Peyer's patch (tissue), 4 donors: Measurements from ENCODE around the gene PNLIP. TPM values are rescaled to one million over a fixed set of nuclear protein-coding genes. Genes with fewer than 3 reads are reported as not detected.

Experiments used
- DNase-seq, 3 donors: peaks; one replicate each; pipeline ENCODE4 v3.0.0-alpha.2; 2017 to 2019
- H3K27ac ChIP-seq, 4 donors: fragments of 200-600 bp; sonication (generic); one replicate each; pipeline ENCODE4 v1.5.1; 2016 to 2019
- H3K27me3 ChIP-seq, 2 donors: fragments of 200-600 bp; sonication (generic); one replicate each; pipeline ENCODE4 v1.5.1; 2019
- H3K36me3 ChIP-seq, 3 donors: fragments of 200-600 bp; sonication (generic); one replicate each; pipeline ENCODE4 v1.5.1; 2016 to 2019
- H3K4me1 ChIP-seq, 4 donors: fragments of 200-600 bp; sonication (generic); one replicate each; pipeline ENCODE4 v1.5.1; 2016 to 2019
- H3K4me3 ChIP-seq, 4 donors: fragments of 200-600 bp; sonication (generic); 1 replicate in 3 of 4; 2 replicates in 1 of 4; pipeline ENCODE4 v1.5.1; 2016 to 2019; ENCODE audit warnings: mild to moderate bottlenecking in 1 of 4
- H3K9me3 ChIP-seq, 4 donors: fragments of 200-600 bp; sonication (generic); one replicate each; pipeline ENCODE4 v1.5.1; 2016 to 2019; ENCODE audit warnings: mild to moderate bottlenecking in 1 of 4
- POLR2A ChIP-seq, 2 donors: fragments of 450-650 bp; IDR thresholded peaks; one replicate each; pipeline ENCODE4 v1.5.1; 2017; ENCODE audit warnings: antibody characterized with exemption in 2 of 2, mild to moderate bottlenecking in 2 of 2, moderate library complexity in 2 of 2
- total RNA-seq, 4 donors: library from RNA; depleted of rRNA; stranded (reverse); fragments of >200 nt; gene quantifications; one replicate each; pipeline ENCODE4 v1.1.0, GENCODE V29; 2016
- TF ChIP-seq, protein P1 (sequence below), 6 experiments: fragments of 450-650 bp in 4 of 6; fragments of 200-600 bp in 2 of 6; sonication (generic) in 1 of 6; IDR thresholded peaks; one replicate each; pipeline ENCODE4 v1.5.1; 2017 to 2019; ENCODE audit warnings: antibody characterized with exemption in 6 of 6, mild to moderate bottlenecking in 3 of 6, moderate library complexity in 1 of 6

Gene PNLIP
- total RNA-seq, 4 donors from 2014 or later, result not detected

DNA sequence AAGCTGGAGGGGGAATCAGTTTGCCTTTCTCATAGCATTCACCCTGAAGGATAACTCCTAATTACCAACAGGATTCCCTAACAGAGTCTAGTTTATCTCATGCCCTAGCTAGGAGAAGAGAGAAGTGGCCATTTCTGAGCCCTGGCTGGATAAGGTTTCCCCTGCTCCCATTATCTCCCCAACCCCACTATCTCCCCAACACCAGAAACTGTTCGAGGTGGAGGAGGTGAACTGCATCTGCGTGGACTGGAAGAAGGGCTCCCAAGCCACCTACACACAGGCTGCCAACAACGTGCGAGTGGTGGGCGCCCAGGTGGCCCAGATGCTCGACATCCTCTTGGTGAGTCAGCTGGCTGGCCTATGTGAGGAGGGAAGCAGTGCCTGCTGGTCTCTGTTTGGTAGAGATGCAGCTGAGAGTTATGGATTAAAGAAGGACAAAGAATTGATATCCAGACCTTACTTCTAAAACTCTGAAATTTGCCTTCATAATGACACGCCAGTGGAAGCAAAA is 48.8 kb downstream of the PNLIP start:
- H3K4me3 ChIP-seq, result no peak overlapping the region
- no peak overlapping the region for H3K27ac ChIP-seq
- H3K4me1 ChIP-seq, result peaks cover 0 to 15% (median 0%) of the 10 kb centered on the region in 4 donors
- TF ChIP-seq, protein P1, sequence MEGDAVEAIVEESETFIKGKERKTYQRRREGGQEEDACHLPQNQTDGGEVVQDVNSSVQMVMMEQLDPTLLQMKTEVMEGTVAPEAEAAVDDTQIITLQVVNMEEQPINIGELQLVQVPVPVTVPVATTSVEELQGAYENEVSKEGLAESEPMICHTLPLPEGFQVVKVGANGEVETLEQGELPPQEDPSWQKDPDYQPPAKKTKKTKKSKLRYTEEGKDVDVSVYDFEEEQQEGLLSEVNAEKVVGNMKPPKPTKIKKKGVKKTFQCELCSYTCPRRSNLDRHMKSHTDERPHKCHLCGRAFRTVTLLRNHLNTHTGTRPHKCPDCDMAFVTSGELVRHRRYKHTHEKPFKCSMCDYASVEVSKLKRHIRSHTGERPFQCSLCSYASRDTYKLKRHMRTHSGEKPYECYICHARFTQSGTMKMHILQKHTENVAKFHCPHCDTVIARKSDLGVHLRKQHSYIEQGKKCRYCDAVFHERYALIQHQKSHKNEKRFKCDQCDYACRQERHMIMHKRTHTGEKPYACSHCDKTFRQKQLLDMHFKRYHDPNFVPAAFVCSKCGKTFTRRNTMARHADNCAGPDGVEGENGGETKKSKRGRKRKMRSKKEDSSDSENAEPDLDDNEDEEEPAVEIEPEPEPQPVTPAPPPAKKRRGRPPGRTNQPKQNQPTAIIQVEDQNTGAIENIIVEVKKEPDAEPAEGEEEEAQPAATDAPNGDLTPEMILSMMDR (IDR thresholded peaks at IDR 0.05), result no peak
- no peak for TF ChIP-seq POLR2A (IDR thresholded peaks at IDR 0.05)
- H3K27me3 ChIP-seq, result no peaks in the 10 kb centered on the region
- no peak for DNase-seq
- H3K9me3 ChIP-seq, result no peaks in the 10 kb centered on the region
- H3K36me3 ChIP-seq, result no peaks in the 10 kb centered on the region

DNA sequence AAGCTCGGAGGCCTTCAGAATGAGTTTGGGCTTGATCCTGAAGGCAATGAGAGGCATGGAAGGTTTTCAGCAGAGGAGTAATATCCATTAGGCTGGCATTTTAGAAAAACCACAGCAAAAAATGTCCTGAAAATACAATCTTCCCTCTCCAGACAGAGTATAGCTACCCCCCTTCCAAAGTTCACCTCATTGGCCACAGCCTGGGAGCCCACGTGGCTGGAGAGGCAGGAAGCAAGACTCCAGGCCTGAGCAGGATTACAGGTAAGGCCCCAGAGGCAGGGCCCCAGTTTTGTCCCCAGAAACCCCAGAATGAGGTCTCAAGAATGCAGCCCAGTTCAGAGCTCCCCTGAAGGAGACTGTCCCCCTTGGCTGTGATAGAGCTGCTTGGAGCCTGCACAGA is 50.3 kb downstream of the PNLIP start:
- H3K36me3 ChIP-seq, result no peaks in the 10 kb centered on the region

DNA sequence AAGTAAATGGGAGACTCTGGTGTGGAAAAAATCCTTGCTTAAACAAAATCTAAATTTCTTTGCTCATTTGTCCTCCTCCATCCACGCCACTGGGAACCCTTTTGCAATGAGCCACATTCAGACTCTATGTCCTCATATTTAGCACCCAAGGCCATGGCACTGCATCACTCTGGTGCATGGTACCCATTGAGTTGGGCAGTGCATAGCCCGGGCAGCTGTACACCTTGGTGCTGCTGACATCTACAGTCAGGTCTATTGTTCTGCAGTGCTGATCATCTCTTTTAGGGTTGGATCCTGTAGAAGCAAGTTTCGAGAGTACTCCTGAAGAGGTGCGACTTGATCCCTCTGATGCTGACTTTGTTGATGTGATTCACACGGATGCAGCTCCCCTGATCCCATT is 51.8 kb downstream of the PNLIP start:
- Histone ChIP-seq H3K9me3 (no peaks in the 10 kb centered on the region), H3K27ac (no peak overlapping the region), H3K4me1 (no peaks in the 10 kb centered on the region), H3K4me3 (no peak overlapping the region), H3K36me3 (no peaks in the 10 kb centered on the region), H3K27me3 (no peaks in the 10 kb centered on the region)
- DNase-seq, result no peak
- TF ChIP-seq, protein P1 (IDR thresholded peaks at IDR 0.05), result no peak
- no peak for TF ChIP-seq POLR2A (IDR thresholded peaks at IDR 0.05)

More for the DNA sequence above, 50.3 kb downstream of the PNLIP start:
- no peak for TF ChIP-seq POLR2A (IDR thresholded peaks at IDR 0.05)
- TF ChIP-seq, protein P1 (IDR thresholded peaks at IDR 0.05), result no peak
- no peak for DNase-seq
- Histone ChIP-seq H3K4me1 (peaks cover 0 to 6% (median 0%) of the 10 kb centered on the region in 4 donors), H3K27ac (no peak overlapping the region), H3K27me3 (no peaks in the 10 kb centered on the region), H3K4me3 (no peak overlapping the region), H3K9me3 (no peaks in the 10 kb centered on the region)

DNA sequence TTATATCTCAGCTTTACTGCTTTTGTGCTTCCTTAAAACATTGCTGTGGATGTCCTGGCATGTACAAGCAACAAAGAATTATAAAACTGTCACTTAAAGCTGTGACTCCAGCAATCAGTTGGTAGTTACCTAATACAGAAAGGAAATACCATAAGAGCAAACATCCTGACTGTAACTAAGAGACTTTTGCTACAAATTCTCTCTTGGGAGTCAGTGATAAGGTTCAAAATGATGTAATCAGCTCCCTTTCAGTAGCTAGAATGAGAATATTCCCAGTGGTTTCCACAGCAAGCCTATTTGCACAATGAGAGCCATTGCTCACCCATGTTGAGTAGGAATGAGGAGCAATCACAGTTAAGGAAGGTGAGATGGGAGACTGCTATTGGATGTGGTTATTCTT is 52.6 kb downstream of the PNLIP start:
- DNase-seq, result no peak
- Histone ChIP-seq H3K27ac (no peak overlapping the region), H3K4me1 (no peaks in the 10 kb centered on the region), H3K9me3 (no peaks in the 10 kb centered on the region), H3K36me3 (no peaks in the 10 kb centered on the region), H3K27me3 (no peaks in the 10 kb centered on the region), H3K4me3 (no peak overlapping the region)
- no peak for TF ChIP-seq POLR2A (IDR thresholded peaks at IDR 0.05)
- TF ChIP-seq, protein P1 (IDR thresholded peaks at IDR 0.05), result no peak

DNA sequence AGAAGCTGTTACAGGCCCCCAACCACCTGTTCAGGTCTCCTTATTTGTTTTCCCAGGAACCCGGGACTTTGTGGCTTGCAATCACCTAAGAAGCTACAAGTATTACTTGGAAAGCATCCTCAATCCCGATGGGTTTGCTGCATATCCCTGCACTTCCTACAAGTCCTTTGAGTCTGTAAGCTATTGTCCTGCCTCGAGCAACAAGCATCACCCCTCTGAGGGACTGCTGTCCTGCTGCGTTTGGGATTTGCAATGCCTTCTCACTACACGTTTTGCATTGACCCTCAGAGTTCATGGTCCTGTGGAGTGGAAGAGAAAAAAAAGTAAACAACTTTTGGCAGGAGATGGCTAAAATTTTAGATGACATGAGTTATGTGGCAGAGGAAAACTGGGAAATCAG is 54.3 kb downstream of the PNLIP start:
- no peak for DNase-seq
- H3K27ac ChIP-seq, result no peak overlapping the region
- H3K4me3 ChIP-seq, result no peak overlapping the region

More for the DNA sequence above, 54.3 kb downstream of the PNLIP start:
- TF ChIP-seq, protein P1 (IDR thresholded peaks at IDR 0.05), result no peak
- TF ChIP-seq POLR2A (IDR thresholded peaks at IDR 0.05), result no peak
- Histone ChIP-seq H3K27me3 (no peaks in the 10 kb centered on the region), H3K9me3 (no peaks in the 10 kb centered on the region), H3K4me1 (no peaks in the 10 kb centered on the region), H3K36me3 (no peaks in the 10 kb centered on the region)
